ENCODE data around the gene VPS41. TPM values are rescaled to one million over a fixed set of nuclear protein-coding genes. Genes with fewer than 3 reads are reported as not detected.

The VPS41 gene
- total RNA-seq, 6 experiments from 2014 or later: 21.6 to 43.5 (median 26.8) TPM

GRCh38 chr7:38881947-38882684, 26.9 kb downstream of the VPS41 start:
- Histone ChIP-seq H3K4me1 (no peaks in the 10 kb centered on the region), H3K4me3 (no peak overlapping the region)
- ATAC-seq: no peak

GRCh38 chr7:38881015-38881414, 28.0 kb downstream of the VPS41 start:
- intact Hi-C loops (cut with DNase I): no loop called here
- no peak for DNase-seq
- Histone ChIP-seq H3K27me3 (no peaks in the 10 kb centered on the region), H3K4me1 (no peaks in the 10 kb centered on the region), H3K4me3 (no peak overlapping the region), H3K36me3 (no peaks in the 10 kb centered on the region), H3K9me3 (no peaks in the 10 kb centered on the region), H3K27ac (no peak overlapping the region)
- ATAC-seq: no peak
- WGBS (ENCODE audit: insufficient coverage, low coverage, low lambda C conversion rate, missing lambda C conversion rate): 91% methylated on average over 3 of the region's 3 CpGs
- TF ChIP-seq CTCF (IDR thresholded peaks at IDR 0.05) (no peak), POLR2A (IDR thresholded peaks at IDR 0.05) (no peak)

More at GRCh38 chr7:38881947-38882684, 26.9 kb downstream of the VPS41 start:
- H3K36me3 ChIP-seq: no peaks in the 10 kb centered on the region
- DNase-seq: no peak
- intact Hi-C loops (cut with DNase I): no loop called here
- no peak overlapping the region for H3K27ac ChIP-seq
- 61% methylated on average over 2 of the region's 2 CpGs for WGBS (ENCODE audit: insufficient coverage, low coverage, low lambda C conversion rate, missing lambda C conversion rate)
- TF ChIP-seq CTCF (IDR thresholded peaks at IDR 0.05) (no peak), POLR2A (IDR thresholded peaks at IDR 0.05) (no peak)
- no peaks in the 10 kb centered on the region for H3K9me3 ChIP-seq
- H3K27me3 ChIP-seq: no peaks in the 10 kb centered on the region

- no peak overlapping the region for H3K4me3 ChIP-seq
- intact Hi-C loops (cut with DNase I): no loop called here
- TF ChIP-seq CTCF (IDR thresholded peaks at IDR 0.05) (no peak), POLR2A (IDR thresholded peaks at IDR 0.05) (no peak)
- WGBS (ENCODE audit: insufficient coverage, low coverage, low lambda C conversion rate, missing lambda C conversion rate): 92% methylated on average over 3 of the region's 3 CpGs
- no peaks in the 10 kb centered on the region for H3K27me3 ChIP-seq
- DNase-seq: no peak
- no peaks in the 10 kb centered on the region for H3K4me1 ChIP-seq
- no peak for ATAC-seq
- no peaks in the 10 kb centered on the region for H3K9me3 ChIP-seq
- no peak overlapping the region for H3K27ac ChIP-seq
- H3K36me3 ChIP-seq: no peaks in the 10 kb centered on the region
Observed at GRCh38 chr7:38880454-38880853, 28.5 kb downstream of the VPS41 start.

GRCh38 chr7:38880035-38880434, 29.0 kb downstream of the VPS41 start:
- WGBS (ENCODE audit: insufficient coverage, low coverage, low lambda C conversion rate, missing lambda C conversion rate): 100% methylated on average over 1 of the region's 1 CpG
- no peak for ATAC-seq
- no peak for TF ChIP-seq CTCF (IDR thresholded peaks at IDR 0.05)
- no peak overlapping the region for H3K27ac ChIP-seq
- H3K4me3 ChIP-seq: no peak overlapping the region
- intact Hi-C loops (cut with DNase I): no loop called here
- DNase-seq: no peak
- H3K36me3 ChIP-seq: no peaks in the 10 kb centered on the region
- H3K9me3 ChIP-seq: no peaks in the 10 kb centered on the region
- no peaks in the 10 kb centered on the region for H3K4me1 ChIP-seq
- H3K27me3 ChIP-seq: no peaks in the 10 kb centered on the region
